GM18507 (cell line): Measurements from ENCODE around the gene HCN1.
"Not testable (repeated sequence)": the region's sequence is repeated elsewhere in the genome, so short reads cannot be mapped to it uniquely, and the experiment has no call there.

Experiments
- DNase-seq: peaks from one replicate; pipeline ENCODE4 v3.0.0; 2011; ENCODE audit warnings: low read depth; ENCODE audit not compliant: insufficient read length; ENCODE audit errors: extremely low spot score
- FAIRE-seq: peaks from 2 replicates; lab custom pipeline; 2011; peaks lifted over from hg19 to GRCh38; lab: Jason Lieb, UNC

Gene HCN1

DNA sequence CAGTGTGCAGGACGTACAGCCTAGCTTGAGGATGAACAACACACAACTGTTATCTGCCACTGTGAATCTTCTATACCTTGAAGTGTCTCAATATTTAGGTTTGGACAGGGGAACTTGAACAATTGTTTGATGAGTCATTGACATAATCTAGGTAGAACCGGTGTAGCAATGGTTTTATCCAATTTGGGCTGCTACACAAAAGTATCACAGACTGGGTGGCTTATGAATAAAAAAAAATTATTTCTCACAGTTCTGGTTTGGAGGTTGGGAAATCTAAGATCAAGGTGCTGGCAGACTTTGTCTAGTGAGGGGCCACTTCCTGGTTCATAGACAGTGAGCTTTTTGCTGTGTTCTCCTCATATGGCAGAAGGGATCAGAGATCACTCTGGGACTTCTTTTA lies 359.7 kb downstream of the HCN1 start:
- FAIRE-seq (no peak), DNase-seq (no peak)

DNA sequence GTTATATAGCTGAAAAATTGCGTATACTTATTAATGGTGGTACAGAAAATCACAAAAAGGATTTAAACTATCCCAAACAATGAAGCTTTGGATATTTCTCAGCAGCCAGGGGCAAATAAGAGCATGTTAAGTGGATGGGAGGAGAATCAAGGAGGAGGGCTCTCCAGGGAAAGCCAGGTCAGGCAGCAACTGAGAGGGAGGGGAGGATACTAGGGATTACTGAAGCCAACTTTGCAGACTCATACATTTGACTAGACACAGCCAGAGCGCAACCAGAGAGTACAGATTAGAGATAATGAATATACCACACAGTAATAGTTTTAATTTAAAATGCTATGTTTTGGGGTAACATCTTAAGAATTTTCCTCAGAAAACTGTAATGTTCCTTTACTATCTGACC lies 360.2 kb downstream of the HCN1 start:
- FAIRE-seq (no peak), DNase-seq (no peak)

DNA sequence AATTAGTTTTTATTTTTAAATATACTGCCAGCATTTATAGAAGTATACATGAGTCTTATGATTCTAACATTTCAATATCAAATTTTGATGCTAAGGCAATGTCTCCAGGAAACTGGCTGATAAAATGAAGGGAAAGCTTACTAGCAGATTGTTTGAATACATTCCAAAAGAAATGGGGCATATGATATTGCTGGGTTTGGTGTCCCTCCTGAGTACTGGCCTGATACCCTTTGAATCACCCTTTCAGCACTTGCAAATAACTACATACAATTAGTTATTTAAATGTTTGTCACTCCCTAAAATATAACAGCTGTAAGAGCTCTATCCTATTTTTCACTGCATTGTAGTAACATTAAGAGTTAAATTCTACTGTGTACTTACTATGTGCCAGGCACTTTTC lies 360.8 kb downstream of the HCN1 start:
- DNase-seq (no peak), FAIRE-seq (no peak)

DNA sequence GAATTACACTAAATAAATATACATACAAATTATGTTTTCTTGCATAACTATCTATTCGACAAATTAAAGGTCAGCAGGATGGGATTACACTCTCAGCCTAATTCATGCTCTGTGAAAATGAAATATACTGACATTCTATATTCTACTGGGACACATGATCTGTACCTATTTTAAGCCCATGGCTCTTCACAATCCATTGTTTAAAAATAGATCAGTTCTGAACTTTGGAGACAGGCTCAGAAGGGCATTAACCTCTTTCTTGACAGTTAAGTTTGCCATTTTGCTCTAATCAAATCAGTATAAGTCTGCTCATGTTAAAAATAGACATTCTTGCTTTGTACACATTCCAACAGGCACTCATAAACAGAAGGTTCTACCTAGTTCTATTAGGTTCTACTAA lies 361.2 kb downstream of the HCN1 start:
- FAIRE-seq (no peak), DNase-seq (no peak)

DNA sequence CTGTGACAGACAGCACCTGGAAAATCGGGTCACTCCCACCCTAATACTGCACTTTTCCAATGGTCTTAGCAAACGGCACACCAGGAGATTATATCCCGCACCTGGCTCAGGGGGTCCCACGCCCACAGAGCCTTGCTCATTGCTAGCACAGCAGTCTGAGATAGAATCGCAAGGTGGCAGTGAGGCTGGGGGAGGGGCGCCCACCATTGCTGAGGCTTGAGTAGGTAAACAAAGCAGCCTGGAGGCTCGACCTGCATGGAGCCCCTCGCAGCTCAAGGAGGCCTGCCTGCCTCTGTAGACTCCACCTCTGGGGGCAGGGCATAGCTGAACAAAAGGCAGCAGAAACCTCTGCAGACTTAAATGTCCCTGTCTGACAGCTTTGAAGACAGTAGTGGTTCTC lies 383.6 kb downstream of the HCN1 start:
- DNase-seq, FAIRE-seq: not testable (repeated sequence)

DNA sequence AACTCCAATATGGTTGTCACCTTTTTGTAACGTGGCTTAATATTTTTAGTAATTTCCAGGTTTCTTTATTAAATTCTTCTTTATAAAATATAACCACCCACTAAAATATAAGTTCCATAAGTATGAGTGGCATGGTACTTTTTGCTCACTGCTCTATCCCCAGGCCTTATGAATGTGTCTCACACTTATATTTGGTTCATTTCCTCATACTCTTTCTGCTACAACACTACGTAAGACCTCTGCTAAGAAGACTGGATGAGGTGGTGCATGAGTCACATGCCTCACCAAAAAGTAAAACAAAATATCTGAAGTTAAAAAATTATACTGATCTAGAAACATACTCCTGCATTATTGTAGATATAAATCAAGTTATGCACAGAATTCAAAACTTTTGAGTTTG lies 400.9 kb downstream of the HCN1 start:
- FAIRE-seq = no peak
- DNase-seq = no peak

DNA sequence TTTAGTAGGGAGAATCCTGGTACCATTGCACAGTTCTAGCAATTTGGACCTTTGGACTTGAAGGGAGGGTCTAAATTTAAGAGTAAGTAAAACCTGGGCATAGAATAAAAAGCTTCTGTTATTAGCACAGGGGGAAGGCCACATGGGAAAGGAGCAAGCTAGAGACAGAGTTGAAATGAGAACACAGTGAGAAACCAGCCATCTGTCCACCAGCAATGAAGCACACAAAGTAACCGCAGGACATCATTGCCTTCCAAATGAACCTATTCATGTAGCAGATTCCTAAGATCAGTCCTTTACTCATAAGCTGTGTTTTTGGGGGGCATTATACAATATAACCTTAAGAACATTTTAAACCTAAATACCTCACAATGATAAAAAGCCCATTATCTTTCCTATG lies 407.4 kb downstream of the HCN1 start:
- FAIRE-seq = no peak
- no peak for DNase-seq

DNA sequence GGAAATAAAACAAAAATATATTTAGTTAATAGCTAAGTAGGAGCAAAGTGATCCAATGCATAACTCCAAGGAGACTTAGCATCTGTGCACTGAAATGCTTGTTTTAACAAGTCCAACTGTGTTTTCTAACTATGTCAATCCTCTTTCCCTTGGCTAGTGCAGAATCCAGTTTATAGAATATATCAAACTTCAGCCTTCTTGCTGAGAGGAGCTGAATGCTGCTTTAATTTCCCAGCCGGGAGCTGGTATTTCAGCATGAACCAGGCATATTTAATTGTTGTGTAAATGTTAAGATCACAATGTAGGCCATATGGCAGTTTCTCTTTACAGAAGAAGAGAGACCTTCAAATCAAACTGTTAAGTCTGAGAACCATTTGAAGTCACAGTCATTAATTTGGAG lies 411.7 kb downstream of the HCN1 start:
- DNase-seq (no peak), FAIRE-seq (no peak)

DNA sequence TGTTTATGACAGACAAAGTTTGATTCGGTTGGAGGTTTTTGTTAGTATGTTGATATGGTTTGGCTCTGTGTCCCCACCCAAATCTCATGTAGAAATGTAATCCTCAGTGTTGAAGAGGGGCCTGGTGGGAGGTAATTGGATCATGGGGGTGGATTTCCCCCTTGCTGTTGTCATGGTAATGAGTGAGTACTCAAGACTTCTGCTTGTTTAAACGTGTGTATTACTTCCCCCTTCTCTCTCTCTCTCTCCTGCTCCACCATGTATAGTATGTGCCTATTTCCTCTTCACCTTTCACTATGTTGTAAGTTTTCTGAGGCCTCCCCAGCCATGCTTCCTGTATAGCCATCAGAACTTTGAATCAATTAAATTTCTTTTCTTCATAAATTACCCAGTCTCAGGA lies 415.1 kb downstream of the HCN1 start:
- FAIRE-seq = no peak
- no peak for DNase-seq

DNA sequence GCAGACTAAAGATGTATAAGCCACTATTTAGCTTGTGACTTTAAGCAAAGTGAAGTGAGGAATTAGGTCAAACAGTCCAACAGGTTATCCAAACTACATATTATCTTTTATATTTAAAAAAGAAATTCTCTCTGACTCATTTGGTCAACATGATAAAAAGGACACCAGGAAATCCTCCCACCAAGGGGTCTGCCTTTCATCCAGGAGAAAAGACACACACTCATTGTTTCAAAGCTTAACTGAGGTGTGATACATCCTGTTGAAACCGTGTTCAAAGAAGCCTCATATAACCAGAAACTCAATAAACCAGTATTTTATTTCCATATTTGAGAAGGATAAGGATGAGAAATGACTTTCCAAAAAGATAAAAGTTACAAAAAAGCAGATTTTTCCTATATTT lies 417.1 kb downstream of the HCN1 start:
- no peak for FAIRE-seq
- DNase-seq = no peak

DNA sequence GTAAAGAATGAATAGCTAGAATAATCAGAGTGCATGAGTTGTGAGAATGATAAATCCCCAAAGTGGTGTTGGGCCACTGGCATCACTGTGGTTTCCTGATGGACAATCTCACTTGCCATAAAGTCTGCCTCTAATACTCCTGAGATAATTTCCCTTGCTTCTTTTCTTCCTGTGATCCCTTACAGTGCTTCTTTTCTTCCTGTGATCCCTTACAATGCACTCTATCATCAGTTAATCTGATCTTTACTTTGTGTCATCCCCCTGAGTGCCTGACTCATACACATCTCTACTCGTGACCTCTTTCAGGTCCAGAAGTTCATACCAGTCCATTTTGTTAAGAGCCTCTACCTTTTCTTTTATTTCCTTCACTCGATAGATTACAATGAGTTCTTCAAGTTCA lies 418.3 kb downstream of the HCN1 start:
- DNase-seq (no peak), FAIRE-seq (no peak)

DNA sequence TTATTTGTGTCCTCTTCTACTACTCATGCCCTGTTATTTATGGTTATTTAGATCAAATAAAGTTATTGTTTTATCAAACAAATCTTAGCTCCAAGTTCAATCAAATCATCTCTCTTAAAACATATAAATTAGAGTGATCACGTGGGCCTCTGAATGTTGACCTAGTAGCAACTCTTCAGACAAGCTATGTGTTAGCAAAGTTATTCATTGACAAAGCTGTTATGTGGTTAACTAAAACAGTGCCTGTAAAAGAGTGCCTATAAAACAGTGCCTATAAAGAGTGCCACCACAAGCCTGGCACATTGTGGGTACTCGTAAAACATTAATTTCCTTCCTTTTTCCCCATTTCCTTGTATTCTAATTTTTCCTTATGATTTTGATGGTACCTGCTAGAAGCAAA lies 421.9 kb downstream of the HCN1 start:
- FAIRE-seq = no peak
- no peak for DNase-seq

DNA sequence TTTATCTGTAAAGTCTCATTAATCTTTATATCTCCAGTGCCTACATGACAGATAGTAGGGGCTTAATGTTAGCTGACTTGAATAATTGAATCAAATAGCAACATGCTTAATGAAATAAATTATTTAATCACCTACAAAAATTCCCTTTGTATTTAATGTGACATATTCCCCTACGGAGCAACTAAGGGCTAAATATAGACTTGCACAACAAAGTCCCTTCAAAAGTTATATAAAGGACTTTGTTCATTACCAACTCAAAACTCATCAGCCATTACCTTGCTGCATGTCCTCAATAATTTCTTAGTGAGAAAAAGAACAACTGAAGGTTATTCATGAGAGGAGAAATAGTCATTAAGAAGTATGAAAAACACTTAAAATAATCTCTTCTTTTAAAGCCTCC lies 424.6 kb downstream of the HCN1 start:
- FAIRE-seq (no peak), DNase-seq (no peak)

DNA sequence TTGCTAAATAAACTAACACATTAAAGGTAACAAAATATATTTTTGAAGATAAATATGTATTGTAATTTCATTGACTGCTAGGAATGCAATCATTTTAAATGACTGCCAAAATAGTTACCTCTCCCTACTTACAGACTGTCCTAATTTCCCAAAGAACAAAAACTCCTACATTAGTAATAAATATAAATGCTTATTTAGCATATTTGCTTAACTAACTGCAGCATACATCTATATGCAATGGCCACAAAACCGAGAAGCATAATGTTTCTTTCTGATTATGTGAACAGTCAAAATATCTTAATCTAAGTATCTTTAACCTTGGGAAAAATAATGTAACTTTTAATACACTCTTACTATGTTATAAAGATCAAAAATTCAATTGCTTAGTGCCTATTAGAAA lies 431.7 kb downstream of the HCN1 start:
- FAIRE-seq (no peak), DNase-seq (no peak)

DNA sequence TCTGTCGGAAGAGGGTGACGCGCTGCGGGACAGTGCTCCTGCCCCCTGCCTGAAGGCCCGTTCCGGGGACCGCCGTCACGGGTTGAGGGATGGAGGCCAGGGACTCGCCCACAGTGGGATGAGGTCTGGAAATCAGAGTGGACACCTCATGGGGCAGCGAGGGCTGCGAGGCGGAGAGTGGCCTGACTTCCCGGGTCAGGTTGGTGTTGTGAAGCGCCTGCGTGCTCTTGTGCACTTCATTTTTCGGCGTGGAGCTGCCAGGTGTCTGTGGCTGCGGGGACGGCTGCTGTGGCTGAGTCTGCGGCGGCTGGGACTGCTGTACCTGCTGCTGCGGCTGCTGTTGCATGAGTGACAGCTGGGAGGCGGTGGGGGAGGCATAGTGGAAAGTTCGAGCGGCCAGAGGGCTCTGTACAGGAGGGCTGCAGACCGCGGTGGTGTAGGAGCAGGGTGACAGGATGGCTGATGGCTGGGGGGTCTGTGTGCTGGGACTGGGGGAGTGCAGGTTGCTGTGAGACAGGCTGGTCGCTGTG lies 434.1 kb downstream of the HCN1 start:
- no peak for FAIRE-seq
- DNase-seq = no peak

DNA sequence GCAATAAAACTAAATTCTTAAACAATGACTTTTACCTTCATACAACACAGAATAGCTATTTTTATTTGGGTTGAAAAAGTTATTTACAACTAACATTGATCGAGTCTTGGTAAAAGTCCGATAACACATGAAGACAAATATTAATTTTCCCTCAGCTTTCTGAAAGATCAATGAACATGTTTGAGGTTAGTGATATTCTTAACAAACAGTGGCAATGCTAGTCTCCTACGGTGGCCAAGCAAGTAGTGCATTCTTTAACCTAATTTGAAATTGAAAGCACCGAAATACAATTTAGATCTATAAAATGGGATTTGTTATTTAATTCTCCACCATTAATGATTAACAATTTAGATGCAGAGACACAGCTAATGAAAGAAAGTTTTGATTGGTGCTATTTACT lies 435.1 kb downstream of the HCN1 start:
- FAIRE-seq = no peak
- DNase-seq = no peak

DNA sequence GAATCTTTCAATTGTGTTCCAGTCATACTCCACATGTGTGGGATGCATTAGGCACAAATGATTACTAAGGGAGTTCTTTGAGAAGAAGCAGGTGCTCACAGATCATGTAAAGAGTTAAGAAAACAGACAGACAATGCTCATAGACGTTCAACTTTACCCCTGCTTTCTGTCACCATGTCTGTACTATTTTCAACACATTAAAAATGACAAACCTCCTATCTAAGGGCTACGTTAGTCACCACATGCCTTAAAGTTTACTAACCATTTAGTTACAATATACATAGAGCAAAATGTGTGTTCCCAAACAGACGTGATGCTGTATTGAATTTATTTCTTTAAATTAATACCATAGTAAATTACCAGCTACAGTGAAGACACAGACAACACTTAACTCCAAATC lies 435.9 kb downstream of the HCN1 start:
- FAIRE-seq = no peak
- no peak for DNase-seq

DNA sequence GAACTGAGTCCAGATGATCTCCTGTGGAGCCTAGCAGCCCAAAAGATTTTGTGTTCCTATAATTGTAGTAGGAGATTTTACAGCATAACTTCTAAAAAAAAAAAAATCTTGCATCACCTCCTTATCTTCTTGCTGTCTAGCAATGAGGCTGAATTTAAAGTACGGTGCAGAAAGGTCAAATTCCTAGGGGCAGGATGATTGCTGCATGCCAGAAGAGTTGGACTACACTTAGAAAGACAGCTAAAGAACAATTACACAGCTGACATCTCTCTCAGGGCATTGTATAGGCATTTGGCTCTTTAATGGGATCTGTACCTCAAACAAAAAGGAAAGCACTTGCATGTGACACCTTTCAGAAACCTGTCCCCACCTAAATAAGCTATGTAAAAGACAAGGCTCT lies 443.2 kb downstream of the HCN1 start:
- FAIRE-seq = no peak

DNA sequence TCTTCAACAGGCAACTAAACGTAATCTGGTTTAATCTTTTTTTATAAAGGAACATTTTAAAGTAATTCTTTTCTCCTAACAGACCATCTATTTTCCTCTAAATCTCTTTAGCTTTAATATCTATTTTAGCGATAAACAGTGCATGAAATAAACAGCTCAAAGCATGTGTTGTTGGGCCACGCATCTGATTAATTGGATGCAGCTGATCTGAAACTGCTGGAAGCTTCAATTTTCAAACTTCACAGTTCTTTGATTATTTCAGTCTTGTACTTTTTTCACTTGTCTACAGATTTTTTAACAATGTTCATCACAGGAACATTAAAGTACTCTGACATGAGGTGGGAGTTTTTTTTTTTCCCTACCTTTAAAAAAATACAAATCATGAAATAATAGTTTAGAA lies 443.6 kb downstream of the HCN1 start:
- FAIRE-seq (no peak), DNase-seq (no peak)

More for the DNA sequence above, 443.2 kb downstream of the HCN1 start:
- DNase-seq = no peak

DNA sequence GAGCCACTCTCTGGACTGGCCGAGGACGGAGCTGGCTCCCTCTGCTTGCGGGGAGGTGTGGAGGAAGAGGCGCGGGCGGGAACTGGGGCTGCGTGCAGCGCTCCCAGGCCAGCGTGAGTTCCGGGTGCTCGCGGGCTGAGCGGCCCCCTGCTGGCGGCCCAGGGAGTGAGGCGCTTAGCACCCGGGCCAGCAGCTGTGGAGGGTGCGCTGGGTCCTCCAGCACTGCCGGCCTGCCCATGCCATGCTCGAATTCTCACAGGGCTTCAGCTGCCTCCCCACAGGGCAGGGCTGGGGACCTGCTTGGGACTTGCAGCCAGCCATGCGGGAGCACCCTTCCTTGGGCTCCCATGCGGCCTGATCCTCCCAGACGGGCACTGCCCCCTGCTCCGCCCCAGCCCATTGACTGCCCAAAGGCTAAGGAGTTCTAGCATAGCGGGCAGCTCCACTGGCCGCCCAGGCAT lies 470.6 kb downstream of the HCN1 start:
- DNase-seq (no peak), FAIRE-seq (no peak)

DNA sequence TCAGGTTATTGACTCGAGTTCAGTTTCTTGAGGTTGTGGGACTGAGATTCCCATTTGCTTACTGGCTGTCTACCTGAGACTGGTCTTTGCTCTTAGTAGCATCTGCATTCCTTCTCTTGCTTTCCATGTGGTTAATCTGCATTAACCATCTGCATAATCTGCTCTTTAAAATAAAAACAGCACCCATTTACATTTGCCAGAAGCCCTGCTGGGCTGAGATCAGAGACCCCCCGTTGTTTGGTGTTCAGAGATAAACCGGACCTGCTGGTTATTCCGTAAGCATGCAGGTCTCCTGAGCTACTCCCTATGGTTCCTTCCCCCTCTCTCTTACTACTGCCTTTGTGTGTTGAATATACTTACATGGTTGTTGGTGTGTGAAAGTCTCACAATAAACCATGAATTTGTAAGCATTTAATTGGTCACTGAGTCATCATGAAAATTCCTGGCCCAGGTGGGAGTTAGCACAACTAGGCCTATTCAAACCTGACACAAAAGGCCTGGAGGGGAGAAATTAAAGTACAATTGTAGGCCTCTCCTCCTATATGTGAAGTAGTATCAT lies 490.7 kb downstream of the HCN1 start:
- no peak for FAIRE-seq

More for the DNA sequence above, 490.7 kb downstream of the HCN1 start:
- no peak for DNase-seq
